ENCODE results near the gene CDH1. TPM values are rescaled to one million over a fixed set of nuclear protein-coding genes. Genes with fewer than 3 reads are reported as not detected.

Gene CDH1
- total RNA-seq, 2 experiments from 2014 or later = 0.31 to 0.49 TPM

DNA sequence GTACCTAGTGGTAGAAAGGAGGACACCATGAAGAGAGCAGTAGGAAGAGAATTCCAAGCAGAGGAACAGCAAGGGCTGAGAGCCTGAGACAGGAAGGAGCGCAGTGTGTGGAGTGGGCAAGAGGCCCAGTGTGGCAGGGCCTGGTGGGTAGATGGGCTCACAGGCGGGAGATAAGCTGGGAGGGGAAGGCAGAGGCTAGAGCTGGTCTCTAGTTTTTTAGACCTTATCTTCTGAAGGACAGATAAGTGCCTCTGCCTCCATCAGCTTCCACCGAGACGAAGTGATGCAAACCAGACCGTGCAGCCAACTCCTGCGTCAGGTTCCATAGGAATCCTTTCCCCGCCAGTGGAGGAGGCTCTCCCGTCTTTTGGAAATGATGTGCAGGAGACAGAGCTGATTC, 33.6 kb downstream of the CDH1 start:
- no peaks in the 10 kb centered on the region for H3K36me3 Mint-ChIP-seq (ENCODE audit: low read depth)
- ATAC-seq (ENCODE audit: poor library complexity) (no peak), DNase-seq (no peak)

DNA sequence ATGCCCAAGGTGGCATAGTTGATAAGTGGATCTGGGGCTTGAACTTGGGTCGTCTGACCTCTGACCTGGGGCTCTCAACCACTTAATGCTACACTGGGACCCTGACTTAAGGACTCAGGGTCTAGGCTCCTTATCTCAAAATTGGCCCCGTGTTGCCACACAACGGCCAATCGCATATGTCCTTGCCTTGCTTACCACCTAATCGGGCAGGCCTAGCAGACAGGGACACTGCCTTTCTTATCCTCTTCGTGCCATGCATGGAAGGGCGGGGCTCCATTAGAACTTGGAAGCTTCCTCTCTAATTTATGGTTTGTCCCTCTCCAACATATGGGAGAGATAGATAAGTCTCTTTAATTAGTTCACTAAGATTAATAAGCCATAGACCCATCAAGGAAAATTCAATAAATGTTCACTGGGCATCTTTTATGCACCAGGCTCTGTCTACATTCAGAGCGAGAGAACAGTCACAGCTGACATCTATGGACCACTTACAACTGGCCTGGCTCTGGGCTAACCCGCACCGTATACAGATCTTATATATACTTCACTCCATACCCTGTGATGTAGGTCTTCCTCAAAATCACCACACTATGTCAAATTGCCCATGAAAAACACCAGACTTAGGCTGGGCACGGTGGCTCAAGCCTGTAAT, 35.1 kb downstream of the CDH1 start:
- Mint-ChIP-seq H3K27ac (no peak overlapping the region), H3K9me3 (no peaks in the 10 kb centered on the region), H3K36me3 (ENCODE audit: low read depth) (no peaks in the 10 kb centered on the region), H3K4me3 (no peak overlapping the region), H3K27me3 (no peaks in the 10 kb centered on the region), H3K4me1 (ENCODE audit: low read depth) (peaks cover 5% of the 10 kb centered on the region)
- ATAC-seq (ENCODE audit: poor library complexity) = no peak
- H3K4me1 ChIP-seq (ENCODE audit: insufficient read depth, low read length) = no peaks in the 10 kb centered on the region
- no peak for DNase-seq
- H3K9me3 ChIP-seq (ENCODE audit: control insufficient read depth in 1 of 2, insufficient read depth in 1 of 2, low read length in 2 of 2) = no peaks in the 10 kb centered on the region
- ChIA-PET POLR2A (no interaction called here), CTCF (no interaction called here)
- no peaks in the 10 kb centered on the region for H3K36me3 ChIP-seq (ENCODE audit: insufficient read depth, low read length)
- intact Hi-C loops (cut with DNase I, micrococcal nuclease) = no loop called here
- H3K27ac ChIP-seq (ENCODE audit: low read depth in 1 of 2, low read length in 2 of 2) = no peak overlapping the region
- H3K4me3 ChIP-seq (ENCODE audit: low read length) = no peak overlapping the region
- no peaks in the 10 kb centered on the region for H3K27me3 ChIP-seq (ENCODE audit: control insufficient read depth in 1 of 2, insufficient read depth in 2 of 2, low read length in 2 of 2)
- TF ChIP-seq, protein P1, sequence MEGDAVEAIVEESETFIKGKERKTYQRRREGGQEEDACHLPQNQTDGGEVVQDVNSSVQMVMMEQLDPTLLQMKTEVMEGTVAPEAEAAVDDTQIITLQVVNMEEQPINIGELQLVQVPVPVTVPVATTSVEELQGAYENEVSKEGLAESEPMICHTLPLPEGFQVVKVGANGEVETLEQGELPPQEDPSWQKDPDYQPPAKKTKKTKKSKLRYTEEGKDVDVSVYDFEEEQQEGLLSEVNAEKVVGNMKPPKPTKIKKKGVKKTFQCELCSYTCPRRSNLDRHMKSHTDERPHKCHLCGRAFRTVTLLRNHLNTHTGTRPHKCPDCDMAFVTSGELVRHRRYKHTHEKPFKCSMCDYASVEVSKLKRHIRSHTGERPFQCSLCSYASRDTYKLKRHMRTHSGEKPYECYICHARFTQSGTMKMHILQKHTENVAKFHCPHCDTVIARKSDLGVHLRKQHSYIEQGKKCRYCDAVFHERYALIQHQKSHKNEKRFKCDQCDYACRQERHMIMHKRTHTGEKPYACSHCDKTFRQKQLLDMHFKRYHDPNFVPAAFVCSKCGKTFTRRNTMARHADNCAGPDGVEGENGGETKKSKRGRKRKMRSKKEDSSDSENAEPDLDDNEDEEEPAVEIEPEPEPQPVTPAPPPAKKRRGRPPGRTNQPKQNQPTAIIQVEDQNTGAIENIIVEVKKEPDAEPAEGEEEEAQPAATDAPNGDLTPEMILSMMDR (IDR thresholded peaks at IDR 0.05) = no peak

More for the DNA sequence above, 33.6 kb downstream of the CDH1 start:
- TF ChIP-seq, protein P1 (IDR thresholded peaks at IDR 0.05) = no peak
- POLR2A ChIA-PET = no interaction called here
- H3K4me1 ChIP-seq (ENCODE audit: insufficient read depth, low read length) = no peaks in the 10 kb centered on the region
- H3K27me3 ChIP-seq (ENCODE audit: control insufficient read depth in 1 of 2, insufficient read depth in 2 of 2, low read length in 2 of 2) = no peaks in the 10 kb centered on the region
- H3K9me3 Mint-ChIP-seq = no peaks in the 10 kb centered on the region
- H3K4me3 ChIP-seq (ENCODE audit: low read length) = no peak overlapping the region
- no peak overlapping the region for H3K27ac ChIP-seq (ENCODE audit: low read depth in 1 of 2, low read length in 2 of 2)
- H3K4me3 Mint-ChIP-seq = no peak overlapping the region
- H3K27ac Mint-ChIP-seq = no peak overlapping the region
- no peaks in the 10 kb centered on the region for H3K27me3 Mint-ChIP-seq
- no peaks in the 10 kb centered on the region for H3K9me3 ChIP-seq (ENCODE audit: control insufficient read depth in 1 of 2, insufficient read depth in 1 of 2, low read length in 2 of 2)
- no peaks in the 10 kb centered on the region for H3K4me1 Mint-ChIP-seq (ENCODE audit: low read depth)
- CTCF ChIA-PET = no interaction called here
- no peaks in the 10 kb centered on the region for H3K36me3 ChIP-seq (ENCODE audit: insufficient read depth, low read length)
- intact Hi-C loops (cut with DNase I, micrococcal nuclease) = no loop called here

DNA sequence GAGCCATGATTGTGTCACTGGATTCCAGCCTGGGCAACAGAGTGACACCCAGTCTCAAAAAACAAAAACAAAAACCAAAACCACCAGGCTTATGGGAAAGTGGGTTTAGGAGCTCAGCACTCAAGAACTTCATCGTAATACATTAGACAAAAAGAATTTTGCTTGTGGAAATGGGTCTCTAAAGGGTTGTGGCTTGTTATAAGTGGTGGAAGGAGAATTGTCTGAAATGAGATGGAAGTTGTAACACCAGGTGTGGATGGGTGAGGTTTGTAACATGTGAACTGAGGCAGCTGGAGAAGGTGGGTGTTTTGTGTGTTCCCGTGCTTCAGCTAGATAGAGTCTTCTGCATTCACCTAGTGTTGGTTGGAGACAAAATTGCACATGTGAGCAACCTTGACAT, 35.8 kb downstream of the CDH1 start:
- peaks cover 5% of the 10 kb centered on the region for H3K4me1 Mint-ChIP-seq (ENCODE audit: low read depth)
- no peak overlapping the region for H3K4me3 ChIP-seq (ENCODE audit: low read length)
- H3K36me3 ChIP-seq (ENCODE audit: insufficient read depth, low read length) = no peaks in the 10 kb centered on the region
- no peaks in the 10 kb centered on the region for H3K9me3 Mint-ChIP-seq
- H3K4me1 ChIP-seq (ENCODE audit: insufficient read depth, low read length) = no peaks in the 10 kb centered on the region
- no peaks in the 10 kb centered on the region for H3K27me3 Mint-ChIP-seq
- no peak overlapping the region for H3K27ac Mint-ChIP-seq
- TF ChIP-seq, protein P1 (IDR thresholded peaks at IDR 0.05) = no peak
- no peak for ATAC-seq (ENCODE audit: poor library complexity)
- no peaks in the 10 kb centered on the region for H3K9me3 ChIP-seq (ENCODE audit: control insufficient read depth in 1 of 2, insufficient read depth in 1 of 2, low read length in 2 of 2)
- no peak for DNase-seq
- POLR2A ChIA-PET = no interaction called here
- H3K27me3 ChIP-seq (ENCODE audit: control insufficient read depth in 1 of 2, insufficient read depth in 2 of 2, low read length in 2 of 2) = no peaks in the 10 kb centered on the region
- H3K36me3 Mint-ChIP-seq (ENCODE audit: low read depth) = no peaks in the 10 kb centered on the region
- no peak overlapping the region for H3K4me3 Mint-ChIP-seq
- CTCF ChIA-PET = no interaction called here
- H3K27ac ChIP-seq (ENCODE audit: low read depth in 1 of 2, low read length in 2 of 2) = no peak overlapping the region
- intact Hi-C loops (cut with DNase I, micrococcal nuclease) = no loop called here
